Measurements from ENCODE around the gene GABRA5. TPM values are rescaled to one million over a fixed set of nuclear protein-coding genes. Genes with fewer than 3 reads are reported as not detected.

GABRA5 gene
- total and polyA plus RNA-seq, 3 experiments from 2014 or later, result not detected

GRCh38 chr15:26848498-26848897 lies 18.4 kb upstream of the GABRA5 start:
- Histone ChIP-seq H3K27ac (ENCODE audit: low read depth, low read length) (no peak overlapping the region), H3K4me3 (ENCODE audit: low read length) (no peak overlapping the region), H3K4me1 (ENCODE audit: insufficient read depth, low read length) (no peaks in the 10 kb centered on the region), H3K36me3 (ENCODE audit: insufficient read depth, low read length) (no peaks in the 10 kb centered on the region), H3K27me3 (ENCODE audit: insufficient read depth, low read length, poor library complexity, severe bottlenecking) (no peaks in the 10 kb centered on the region), H3K9me3 (ENCODE audit: low read length) (no peaks in the 10 kb centered on the region)
- H3K36me3 Mint-ChIP-seq, result no peaks in the 10 kb centered on the region
- H3K4me1 Mint-ChIP-seq, result no peaks in the 10 kb centered on the region
- DNase-seq, result no peak
- no peak overlapping the region for H3K27ac Mint-ChIP-seq
- ChIA-PET CTCF (no interaction called here), POLR2A (no interaction called here)
- no peak overlapping the region for H3K4me3 Mint-ChIP-seq
- H3K27me3 Mint-ChIP-seq, result no peaks in the 10 kb centered on the region
- H3K9me3 Mint-ChIP-seq, result peaks cover 0 to 16% (median 6%) of the 10 kb centered on the region in 5 donors

DNA sequence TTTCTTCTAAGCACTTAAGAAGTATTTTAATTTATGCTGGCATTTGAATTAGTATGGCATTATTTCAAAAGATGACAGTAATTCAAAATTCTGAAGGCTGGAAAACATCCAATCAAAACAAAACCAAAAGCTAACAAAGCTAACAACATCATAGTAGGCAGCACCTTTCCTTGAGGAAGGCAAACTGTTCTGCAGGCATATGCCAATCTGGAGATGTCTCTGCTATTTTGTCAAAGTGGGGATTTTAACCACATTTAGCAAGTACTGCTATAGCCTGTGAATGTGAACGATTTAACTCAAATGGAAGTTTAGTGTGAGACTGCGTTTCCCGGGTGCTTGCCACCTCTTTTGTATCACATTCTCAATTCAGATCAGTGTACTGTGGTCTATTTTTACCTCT lies 16.7 kb upstream of the GABRA5 start:
- H3K36me3 Mint-ChIP-seq, result no peaks in the 10 kb centered on the region
- H3K27me3 Mint-ChIP-seq, result no peaks in the 10 kb centered on the region
- peaks cover 0 to 16% (median 3%) of the 10 kb centered on the region in 5 donors for H3K9me3 Mint-ChIP-seq
- no peaks in the 10 kb centered on the region for H3K4me1 ChIP-seq (ENCODE audit: insufficient read depth, low read length)
- H3K36me3 ChIP-seq (ENCODE audit: insufficient read depth, low read length), result no peaks in the 10 kb centered on the region
- CTCF ChIA-PET, result no interaction called here
- no peak overlapping the region for H3K27ac ChIP-seq (ENCODE audit: low read depth, low read length)
- H3K9me3 ChIP-seq (ENCODE audit: low read length), result no peaks in the 10 kb centered on the region
- no peak overlapping the region for H3K4me3 Mint-ChIP-seq
- no peaks in the 10 kb centered on the region for H3K27me3 ChIP-seq (ENCODE audit: insufficient read depth, low read length, poor library complexity, severe bottlenecking)
- no peaks in the 10 kb centered on the region for H3K4me1 Mint-ChIP-seq
- POLR2A ChIA-PET, result no interaction called here
- no peak overlapping the region for H3K4me3 ChIP-seq (ENCODE audit: low read length)
- no peak for DNase-seq
- no peak overlapping the region for H3K27ac Mint-ChIP-seq

- Mint-ChIP-seq H3K36me3 (no peaks in the 10 kb centered on the region), H3K27ac (no peak overlapping the region), H3K27me3 (no peaks in the 10 kb centered on the region), H3K4me3 (no peak overlapping the region), H3K9me3 (peaks cover 2 to 10% (median 4%) of the 10 kb centered on the region in 5 donors), H3K4me1 (no peaks in the 10 kb centered on the region)
- no peaks in the 10 kb centered on the region for H3K4me1 ChIP-seq (ENCODE audit: insufficient read depth, low read length)
- no peak overlapping the region for H3K27ac ChIP-seq (ENCODE audit: low read depth, low read length)
- no peaks in the 10 kb centered on the region for H3K27me3 ChIP-seq (ENCODE audit: insufficient read depth, low read length, poor library complexity, severe bottlenecking)
- H3K36me3 ChIP-seq (ENCODE audit: insufficient read depth, low read length), result no peaks in the 10 kb centered on the region
- no peaks in the 10 kb centered on the region for H3K9me3 ChIP-seq (ENCODE audit: low read length)
- ChIA-PET CTCF (no interaction called here), POLR2A (no interaction called here)
- H3K4me3 ChIP-seq (ENCODE audit: low read length), result no peak overlapping the region
- DNase-seq, result no peak
These were observed 13.9 kb upstream of the GABRA5 start for GRCh38 chr15:26852980-26853379.

GRCh38 chr15:26854435-26854834 lies 12.4 kb upstream of the GABRA5 start:
- no peaks in the 10 kb centered on the region for H3K4me1 ChIP-seq (ENCODE audit: insufficient read depth, low read length)
- CTCF ChIA-PET, result no interaction called here
- no peaks in the 10 kb centered on the region for H3K4me1 Mint-ChIP-seq

GRCh38 chr15:26864664-26865191 lies 2.1 kb upstream of the GABRA5 start:
- POLR2A ChIA-PET, result no interaction called here

More at GRCh38 chr15:26854435-26854834, 12.4 kb upstream of the GABRA5 start:
- H3K27me3 ChIP-seq (ENCODE audit: insufficient read depth, low read length, poor library complexity, severe bottlenecking), result no peaks in the 10 kb centered on the region
- H3K27ac ChIP-seq (ENCODE audit: low read depth, low read length), result no peak overlapping the region
- H3K4me3 ChIP-seq (ENCODE audit: low read length), result no peak overlapping the region
- H3K9me3 Mint-ChIP-seq, result peaks cover under 1 to 7% (median 3%) of the 10 kb centered on the region in 5 donors
- DNase-seq, result no peak
- no peaks in the 10 kb centered on the region for H3K9me3 ChIP-seq (ENCODE audit: low read length)
- no peaks in the 10 kb centered on the region for H3K36me3 ChIP-seq (ENCODE audit: insufficient read depth, low read length)
- no peaks in the 10 kb centered on the region for H3K36me3 Mint-ChIP-seq
- POLR2A ChIA-PET, result no interaction called here
- H3K27ac Mint-ChIP-seq, result no peak overlapping the region
- no peaks in the 10 kb centered on the region for H3K27me3 Mint-ChIP-seq
- H3K4me3 Mint-ChIP-seq, result no peak overlapping the region

GRCh38 chr15:26867200-26868007 lies 542 bp downstream of the GABRA5 start:
- POLR2A ChIA-PET, result no interaction called here
- DNase-seq, result no peak
- CTCF ChIA-PET, result no interaction called here
- Histone ChIP-seq H3K36me3 (ENCODE audit: insufficient read depth, low read length) (no peaks in the 10 kb centered on the region), H3K4me1 (ENCODE audit: insufficient read depth, low read length) (no peaks in the 10 kb centered on the region), H3K4me3 (ENCODE audit: low read length) (no peak overlapping the region), H3K27ac (ENCODE audit: low read depth, low read length) (no peak overlapping the region), H3K27me3 (ENCODE audit: insufficient read depth, low read length, poor library complexity, severe bottlenecking) (no peaks in the 10 kb centered on the region), H3K9me3 (ENCODE audit: low read length) (no peaks in the 10 kb centered on the region)
- H3K27ac Mint-ChIP-seq, result no peak overlapping the region
- H3K36me3 Mint-ChIP-seq, result no peaks in the 10 kb centered on the region
- peaks cover 0 to 13% (median 3%) of the 10 kb centered on the region in 5 donors for H3K9me3 Mint-ChIP-seq
- H3K27me3 Mint-ChIP-seq, result peaks cover 7 to 17% of the 10 kb centered on the region in 2 donors
- no peaks in the 10 kb centered on the region for H3K4me1 Mint-ChIP-seq
- no peak overlapping the region for H3K4me3 Mint-ChIP-seq

More at GRCh38 chr15:26864664-26865191, 2.1 kb upstream of the GABRA5 start:
- Histone ChIP-seq H3K27me3 (ENCODE audit: insufficient read depth, low read length, poor library complexity, severe bottlenecking) (no peaks in the 10 kb centered on the region), H3K4me3 (ENCODE audit: low read length) (no peak overlapping the region), H3K9me3 (ENCODE audit: low read length) (no peaks in the 10 kb centered on the region), H3K36me3 (ENCODE audit: insufficient read depth, low read length) (no peaks in the 10 kb centered on the region), H3K27ac (ENCODE audit: low read depth, low read length) (no peak overlapping the region), H3K4me1 (ENCODE audit: insufficient read depth, low read length) (no peaks in the 10 kb centered on the region)
- no peak for DNase-seq
- peaks cover 0 to 12% (median 5%) of the 10 kb centered on the region in 5 donors for H3K9me3 Mint-ChIP-seq
- no peaks in the 10 kb centered on the region for H3K4me1 Mint-ChIP-seq
- no peak overlapping the region for H3K27ac Mint-ChIP-seq
- H3K4me3 Mint-ChIP-seq, result no peak overlapping the region
- CTCF ChIA-PET, result no interaction called here
- H3K27me3 Mint-ChIP-seq, result peaks cover 7 to 17% of the 10 kb centered on the region in 2 donors
- H3K36me3 Mint-ChIP-seq, result no peaks in the 10 kb centered on the region

GRCh38 chr15:26868029-26868685 lies 1.3 kb downstream of the GABRA5 start:
- H3K27ac Mint-ChIP-seq, result no peak overlapping the region
- H3K4me1 ChIP-seq (ENCODE audit: insufficient read depth, low read length), result no peaks in the 10 kb centered on the region
- CTCF ChIA-PET, result no interaction called here
- no peaks in the 10 kb centered on the region for H3K4me1 Mint-ChIP-seq
- no peaks in the 10 kb centered on the region for H3K9me3 ChIP-seq (ENCODE audit: low read length)
- POLR2A ChIA-PET, result no interaction called here
- no peak overlapping the region for H3K4me3 ChIP-seq (ENCODE audit: low read length)
- H3K27me3 ChIP-seq (ENCODE audit: insufficient read depth, low read length, poor library complexity, severe bottlenecking), result no peaks in the 10 kb centered on the region
- peaks cover 0 to 13% (median 3%) of the 10 kb centered on the region in 5 donors for H3K9me3 Mint-ChIP-seq
- no peaks in the 10 kb centered on the region for H3K36me3 Mint-ChIP-seq
- DNase-seq, result no peak
- no peak overlapping the region for H3K27ac ChIP-seq (ENCODE audit: low read depth, low read length)
- H3K27me3 Mint-ChIP-seq, result peaks cover 7 to 17% of the 10 kb centered on the region in 2 donors
- H3K36me3 ChIP-seq (ENCODE audit: insufficient read depth, low read length), result no peaks in the 10 kb centered on the region
- H3K4me3 Mint-ChIP-seq, result no peak overlapping the region

DNA sequence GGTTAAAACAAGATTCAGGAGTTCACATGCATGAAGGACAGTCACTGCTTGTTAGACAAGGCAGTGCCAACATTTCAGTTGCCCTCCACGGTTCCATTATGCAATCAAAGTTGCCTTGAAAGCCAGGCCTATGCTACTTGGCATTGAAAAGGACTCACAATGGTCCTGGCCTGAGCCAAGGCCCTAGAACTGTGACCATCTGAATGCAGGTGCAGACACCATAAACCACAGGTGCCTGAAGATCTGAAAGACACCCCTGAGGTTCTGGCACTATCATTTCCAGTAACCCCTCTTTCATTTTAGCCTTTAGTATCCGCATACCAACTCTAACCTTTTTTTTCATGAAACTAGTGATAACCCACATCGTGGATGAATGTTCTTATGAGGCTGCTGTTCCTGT lies 2.8 kb downstream of the GABRA5 start:
- Mint-ChIP-seq H3K36me3 (no peaks in the 10 kb centered on the region), H3K4me1 (no peaks in the 10 kb centered on the region), H3K27me3 (peaks cover 7 to 17% of the 10 kb centered on the region in 2 donors), H3K9me3 (peaks cover 0 to 13% (median 3%) of the 10 kb centered on the region in 5 donors), H3K27ac (no peak overlapping the region), H3K4me3 (no peak overlapping the region)
- POLR2A ChIA-PET, result no interaction called here
- CTCF ChIA-PET, result no interaction called here
- Histone ChIP-seq H3K27ac (ENCODE audit: low read depth, low read length) (no peak overlapping the region), H3K4me1 (ENCODE audit: insufficient read depth, low read length) (no peaks in the 10 kb centered on the region), H3K4me3 (ENCODE audit: low read length) (no peak overlapping the region), H3K9me3 (ENCODE audit: low read length) (no peaks in the 10 kb centered on the region), H3K36me3 (ENCODE audit: insufficient read depth, low read length) (no peaks in the 10 kb centered on the region), H3K27me3 (ENCODE audit: insufficient read depth, low read length, poor library complexity, severe bottlenecking) (no peaks in the 10 kb centered on the region)
- DNase-seq, result no peak
